OCI-LY7 (cell line): ENCODE data around the gene PGAP1.

ENCODE experiments used
- CTCF ChIP-seq: fragments of 200-600 bp; sonication (generic); conservative IDR thresholded peaks from 2 replicates; pipeline ENCODE4 v1.5.1; 2014; ENCODE audit warnings: mild to moderate bottlenecking, antibody characterized with exemption, low read length, moderate library complexity, mixed read lengths
- EZH2phosphoT487 ChIP-seq: fragments of 200-600 bp; sonication (generic); IDR thresholded peaks from 2 replicates; pipeline ENCODE4 v1.6.1; 2018; ENCODE audit warnings: low read depth, borderline replicate concordance, mild to moderate bottlenecking, mixed run types, antibody characterized with exemption, low read length, moderate library complexity, mixed read lengths

- no peak for TF ChIP-seq CTCF
- no peak for TF ChIP-seq EZH2phosphoT487
These were observed 42.0 kb upstream of the PGAP1 start for GRCh38 chr2:196968516-196968915.
